ENCODE data around the gene DEFB129. TPM values are rescaled to one million over a fixed set of nuclear protein-coding genes. Genes with fewer than 3 reads are reported as not detected.

The DEFB129 gene
- total RNA-seq, 4 donors from 2014 or later: not detected

- Histone ChIP-seq H3K9me3 (no peaks in the 10 kb centered on the region), H3K4me3 (no peak overlapping the region), H3K27ac (no peak overlapping the region), H3K27me3 (no peaks in the 10 kb centered on the region), H3K36me3 (peaks cover 5% of the 10 kb centered on the region), H3K4me1 (peaks cover 3% of the 10 kb centered on the region)
- TF ChIP-seq POLR2AphosphoS5 (IDR thresholded peaks at IDR 0.05) (no peak), POLR2A (IDR thresholded peaks at IDR 0.05) (no peak), EP300 (IDR thresholded peaks at IDR 0.05) (no peak), CTCF (IDR thresholded peaks at IDR 0.05) (no peak)
- DNase-seq (ENCODE audit: low spot score in 2 of 2): no peak
These were observed 44.5 kb downstream of the DEFB129 start for GRCh38 chr20:271528-271927.

GRCh38 chr20:272718-273117, 45.7 kb downstream of the DEFB129 start:
- no peak overlapping the region for H3K27ac ChIP-seq
- H3K4me1 ChIP-seq: no peaks in the 10 kb centered on the region
- peaks cover 15% of the 10 kb centered on the region for H3K36me3 ChIP-seq
- DNase-seq (ENCODE audit: low spot score in 2 of 2): no peak
- no peak for TF ChIP-seq EP300 (IDR thresholded peaks at IDR 0.05)
- TF ChIP-seq POLR2AphosphoS5 (IDR thresholded peaks at IDR 0.05): no peak
- TF ChIP-seq CTCF (IDR thresholded peaks at IDR 0.05): no peak
- no peak for TF ChIP-seq POLR2A (IDR thresholded peaks at IDR 0.05)
- no peaks in the 10 kb centered on the region for H3K27me3 ChIP-seq
- H3K9me3 ChIP-seq: no peaks in the 10 kb centered on the region
- no peak overlapping the region for H3K4me3 ChIP-seq

- no peak for DNase-seq (ENCODE audit: low spot score in 2 of 2)
- Histone ChIP-seq H3K9me3 (no peaks in the 10 kb centered on the region), H3K27ac (no peak overlapping the region), H3K36me3 (peaks cover 15% of the 10 kb centered on the region), H3K4me3 (no peak overlapping the region), H3K27me3 (no peaks in the 10 kb centered on the region), H3K4me1 (no peaks in the 10 kb centered on the region)
- TF ChIP-seq CTCF (IDR thresholded peaks at IDR 0.05) (no peak), POLR2A (IDR thresholded peaks at IDR 0.05) (no peak), POLR2AphosphoS5 (IDR thresholded peaks at IDR 0.05) (no peak), EP300 (IDR thresholded peaks at IDR 0.05) (no peak)
- WGBS: 89% methylated on average over 3 of the region's 3 CpGs
These were observed 46.8 kb downstream of the DEFB129 start for GRCh38 chr20:273884-274283.

- TF ChIP-seq CTCF (IDR thresholded peaks at IDR 0.05) (no peak), POLR2A (IDR thresholded peaks at IDR 0.05) (no peak), EP300 (IDR thresholded peaks at IDR 0.05) (no peak), POLR2AphosphoS5 (IDR thresholded peaks at IDR 0.05) (no peak)
- Histone ChIP-seq H3K27me3 (no peaks in the 10 kb centered on the region), H3K9me3 (no peaks in the 10 kb centered on the region), H3K27ac (no peak overlapping the region), H3K4me1 (no peaks in the 10 kb centered on the region), H3K36me3 (peaks cover 15% of the 10 kb centered on the region), H3K4me3 (no peak overlapping the region)
- 92% methylated on average over 7 of the region's 7 CpGs for WGBS
- no peak for DNase-seq (ENCODE audit: low spot score in 2 of 2)
These were observed 48.7 kb downstream of the DEFB129 start for GRCh38 chr20:275791-276190.

GRCh38 chr20:276620-277495, 49.8 kb downstream of the DEFB129 start:
- H3K4me1 ChIP-seq: no peaks in the 10 kb centered on the region
- TF ChIP-seq POLR2A (IDR thresholded peaks at IDR 0.05) (no peak), EP300 (IDR thresholded peaks at IDR 0.05) (no peak), CTCF (IDR thresholded peaks at IDR 0.05) (no peak), POLR2AphosphoS5 (IDR thresholded peaks at IDR 0.05) (no peak)
- H3K4me3 ChIP-seq: no peak overlapping the region
- peak in 1 of 2 donors; percentile 38 for DNase-seq (ENCODE audit: low spot score in 2 of 2)
- H3K27ac ChIP-seq: no peak overlapping the region
- WGBS: 91% methylated on average over 12 of the region's 12 CpGs
- H3K36me3 ChIP-seq: peaks cover 20% of the 10 kb centered on the region
- no peaks in the 10 kb centered on the region for H3K9me3 ChIP-seq
- no peaks in the 10 kb centered on the region for H3K27me3 ChIP-seq

All from suprapubic skin (tissue), 4 donors.